ENCODE results near the gene ABHD12.

DNA sequence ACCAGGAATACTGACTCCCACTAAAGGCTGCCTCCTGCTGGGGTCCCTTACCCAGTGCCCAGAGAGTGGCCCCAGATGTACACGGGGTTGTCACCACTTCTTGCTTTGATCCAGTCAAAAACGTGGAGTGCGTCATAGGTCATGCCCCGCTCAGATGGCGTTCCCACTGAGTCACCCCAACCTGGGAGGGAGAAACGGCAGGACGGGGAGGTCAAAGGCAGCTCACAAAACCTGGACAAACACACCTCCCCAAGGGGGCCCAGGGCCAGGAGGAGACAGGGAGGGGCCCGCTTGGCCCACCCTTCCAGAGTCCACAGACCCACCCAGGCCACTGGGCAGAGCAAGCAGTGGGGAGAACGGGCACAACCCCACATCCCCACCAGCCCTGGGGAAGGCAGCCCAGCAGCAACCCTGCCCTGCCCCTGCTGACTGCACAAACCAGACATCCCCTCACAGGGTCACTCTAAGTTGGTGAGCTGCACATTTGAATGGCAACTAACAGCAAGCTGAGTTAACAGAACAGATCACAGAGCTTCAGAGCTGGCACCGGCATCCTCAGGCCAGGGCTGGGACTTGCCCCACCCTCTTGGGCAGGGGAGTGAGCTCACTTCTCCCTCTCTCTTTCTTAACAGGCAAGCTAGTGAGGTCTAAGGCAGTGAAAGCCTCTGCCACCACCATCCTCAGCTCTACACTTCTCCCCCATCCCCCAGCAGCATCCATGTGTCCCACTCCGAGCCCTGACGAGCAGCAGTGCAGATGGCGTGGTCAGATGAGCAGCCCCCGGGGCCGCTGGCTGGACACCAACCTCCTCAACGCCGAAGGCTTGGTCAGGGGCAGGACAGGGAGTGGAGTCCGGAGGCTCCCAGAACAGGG, 81.0 kb downstream of the ABHD12 start:
- TF ChIP-seq, protein P1, sequence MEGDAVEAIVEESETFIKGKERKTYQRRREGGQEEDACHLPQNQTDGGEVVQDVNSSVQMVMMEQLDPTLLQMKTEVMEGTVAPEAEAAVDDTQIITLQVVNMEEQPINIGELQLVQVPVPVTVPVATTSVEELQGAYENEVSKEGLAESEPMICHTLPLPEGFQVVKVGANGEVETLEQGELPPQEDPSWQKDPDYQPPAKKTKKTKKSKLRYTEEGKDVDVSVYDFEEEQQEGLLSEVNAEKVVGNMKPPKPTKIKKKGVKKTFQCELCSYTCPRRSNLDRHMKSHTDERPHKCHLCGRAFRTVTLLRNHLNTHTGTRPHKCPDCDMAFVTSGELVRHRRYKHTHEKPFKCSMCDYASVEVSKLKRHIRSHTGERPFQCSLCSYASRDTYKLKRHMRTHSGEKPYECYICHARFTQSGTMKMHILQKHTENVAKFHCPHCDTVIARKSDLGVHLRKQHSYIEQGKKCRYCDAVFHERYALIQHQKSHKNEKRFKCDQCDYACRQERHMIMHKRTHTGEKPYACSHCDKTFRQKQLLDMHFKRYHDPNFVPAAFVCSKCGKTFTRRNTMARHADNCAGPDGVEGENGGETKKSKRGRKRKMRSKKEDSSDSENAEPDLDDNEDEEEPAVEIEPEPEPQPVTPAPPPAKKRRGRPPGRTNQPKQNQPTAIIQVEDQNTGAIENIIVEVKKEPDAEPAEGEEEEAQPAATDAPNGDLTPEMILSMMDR (IDR thresholded peaks at IDR 0.05): no peak
- TF ChIP-seq POLR2AphosphoS5 (IDR thresholded peaks at IDR 0.05): no peak
